HG02610 (cell line): ENCODE measurements around the gene OLFM1.

Experiments
- ATAC-seq: cut with Tn5 transposase; IDR thresholded peaks from one replicate; pipeline ENCODE4 v1.9.1; 2021; ENCODE audit warnings: mild to moderate bottlenecking, moderate library complexity; ENCODE audit not compliant: unreplicated experiment

The OLFM1 gene

GRCh38 chr9:135167356-135167755, 79.9 kb downstream of the OLFM1 start:
- no peak for ATAC-seq

GRCh38 chr9:135167849-135168655, 80.6 kb downstream of the OLFM1 start:
- ATAC-seq = no peak

GRCh38 chr9:135169709-135170226, 82.3 kb downstream of the OLFM1 start:
- no peak for ATAC-seq

GRCh38 chr9:135170535-135170934, 83.1 kb downstream of the OLFM1 start:
- ATAC-seq = no peak
